Right forelimb (tissue), 1 donor: ENCODE results near the gene IZUMO1.
"Not testable (repeated sequence)": the region's sequence is repeated elsewhere in the genome, so short reads cannot be mapped to it uniquely, and the experiment has no call there.

Experiments used
- DNase-seq: peaks from one replicate; pipeline ENCODE4 v3.0.0-alpha.2; 2018

The IZUMO1 gene

GRCh38 chr19:48735031-48735615, 11.6 kb downstream of the IZUMO1 start:
- DNase-seq = no peak

GRCh38 chr19:48734625-48735024, 12.1 kb downstream of the IZUMO1 start:
- no peak for DNase-seq

GRCh38 chr19:48731452-48731851, 15.3 kb downstream of the IZUMO1 start:
- no peak for DNase-seq

GRCh38 chr19:48728911-48729664, 17.6 kb downstream of the IZUMO1 start:
- DNase-seq = no peak

- no peak for DNase-seq
These were observed 20.2 kb downstream of the IZUMO1 start for GRCh38 chr19:48726556-48726955.

GRCh38 chr19:48724796-48725753, 21.6 kb downstream of the IZUMO1 start:
- DNase-seq = peak; percentile 89

GRCh38 chr19:48722196-48722708, 24.5 kb downstream of the IZUMO1 start:
- DNase-seq = no peak

GRCh38 chr19:48720613-48721296, 26.0 kb downstream of the IZUMO1 start:
- DNase-seq = peak; percentile 98

GRCh38 chr19:48720251-48720612, 26.5 kb downstream of the IZUMO1 start:
- no peak for DNase-seq

- DNase-seq = peak; percentile 78
These were observed 27.2 kb downstream of the IZUMO1 start, which contains the start of gene MAMSTR for GRCh38 chr19:48719263-48720171. Gene MAMSTR, minus strand, starts transcription at chr19:48719725. Its CDS starts 694 bp downstream, at chr19:48719031.

GRCh38 chr19:48718711-48719231, 27.9 kb downstream of the IZUMO1 start:
- DNase-seq = no peak

GRCh38 chr19:48718106-48718505, 28.6 kb downstream of the IZUMO1 start:
- DNase-seq = not testable (repeated sequence)

- DNase-seq = peak; percentile 91
These were observed 30.0 kb downstream of the IZUMO1 start for GRCh38 chr19:48716562-48717291.

- DNase-seq = peak; percentile 61
These were observed 31.0 kb downstream of the IZUMO1 start for GRCh38 chr19:48715681-48716171.

- no peak for DNase-seq
These were observed 31.7 kb downstream of the IZUMO1 start for GRCh38 chr19:48714759-48715675.

GRCh38 chr19:48713864-48714755, 32.6 kb downstream of the IZUMO1 start:
- DNase-seq = peak; percentile 100

GRCh38 chr19:48713041-48713863, 33.5 kb downstream of the IZUMO1 start:
- no peak for DNase-seq
